Smooth muscle cell (in vitro differentiated cells): ENCODE measurements around the gene SCFD2. TPM values are rescaled to one million over a fixed set of nuclear protein-coding genes. Genes with fewer than 3 reads are reported as not detected.

Experiments
- DNase-seq: peaks from one replicate; lab custom pipeline; 2025; ENCODE audit not compliant: unreplicated experiment; lab: John Stamatoyannopoulos, UW
- H2AFZ ChIP-seq: fragments of 200-600 bp; sonication (generic); 2 replicates; pipeline ENCODE4 v1.6.0; 2016; ENCODE audit warnings: antibody characterized with exemption, low read depth, mild to moderate bottlenecking
- H3F3A ChIP-seq: fragments of 200-600 bp; sonication (generic); 2 replicates; pipeline ENCODE4 v1.6.0; 2017; ENCODE audit warnings: antibody characterized with exemption, low read depth
- H3K27ac ChIP-seq: fragments of 200-600 bp; sonication (generic); 2 replicates; pipeline ENCODE4 v1.5.1; 2016; ENCODE audit warnings: low read depth, mild to moderate bottlenecking
- H3K27me3 ChIP-seq: fragments of 200-600 bp; sonication (generic); 2 replicates; pipeline ENCODE4 v1.6.1; 2016; ENCODE audit warnings: low read depth, mild to moderate bottlenecking
- H3K36me3 ChIP-seq: fragments of 200-600 bp; sonication (generic); 2 replicates; pipeline ENCODE4 v1.5.1; 2016; ENCODE audit warnings: low read depth
- H3K4me1 ChIP-seq: fragments of 200-600 bp; sonication (generic); 2 replicates; pipeline ENCODE4 v1.5.1; 2016; ENCODE audit warnings: low read depth
- H3K4me2 ChIP-seq: fragments of 200-600 bp; sonication (generic); 2 replicates; pipeline ENCODE4 v1.6.0; 2016; ENCODE audit warnings: mild to moderate bottlenecking
- H3K4me3 ChIP-seq: fragments of 200-600 bp; sonication (generic); 2 replicates; pipeline ENCODE4 v1.5.1; 2016; ENCODE audit warnings: mild to moderate bottlenecking
- H3K79me2 ChIP-seq: fragments of 200-600 bp; sonication (generic); 2 replicates; pipeline ENCODE4 v1.6.0; 2016; ENCODE audit warnings: low read depth, mild to moderate bottlenecking
- H3K9ac ChIP-seq: fragments of 200-600 bp; sonication (generic); 2 replicates; pipeline ENCODE4 v1.6.0; 2016; ENCODE audit warnings: low read depth
- H3K9me3 ChIP-seq: fragments of 200-600 bp; sonication (generic); replicated peaks from 2 replicates; pipeline ENCODE4 v1.5.1; 2016; ENCODE audit warnings: low read depth
- H4K20me1 ChIP-seq: fragments of 200-600 bp; sonication (generic); 2 replicates; pipeline ENCODE4 v1.6.0; 2016; ENCODE audit warnings: low read depth
- CTCF ChIP-seq: fragments of 200-600 bp; sonication (generic); IDR thresholded peaks from 2 replicates; pipeline ENCODE4 v1.5.1; 2017; ENCODE audit warnings: borderline replicate concordance, mild to moderate bottlenecking, antibody characterized with exemption; ENCODE audit not compliant: insufficient read depth, poor library complexity, severe bottlenecking
- WGBS: methylation state at CpG from one replicate; pipeline ENCODE4 v1.1.7; 2016; ENCODE audit warnings: low lambda C conversion rate; 5-methylcytosine and 5-hydroxymethylcytosine counted together
- polyA plus RNA-seq: library from polyadenylated mRNA; unstranded; fragments of >200 nt; fragmentation: Nextera tagmentation; extraction: Ambion mirVana; gene quantifications from 2 replicates; pipeline ENCODE4 v1.2.1, GENCODE V29; 2016
- total RNA-seq: library from RNA; depleted of rRNA; stranded (reverse); fragments of >200 nt; gene quantifications from 2 replicates; pipeline ENCODE4 v1.2.3, GENCODE V29; 2014

The SCFD2 gene
- total and polyA plus RNA-seq, 2 experiments from 2014 or later, result 7.8 to 11.4 TPM

GRCh38 chr4:52925531-52925968 is 440.3 kb downstream of the SCFD2 start:
- no peaks in the 10 kb centered on the region for H3K9me3 ChIP-seq
- DNase-seq, result no peak
- H4K20me1 ChIP-seq, result no peaks in the 10 kb centered on the region
- no peak overlapping the region for H3K4me3 ChIP-seq
- TF ChIP-seq CTCF, result no peak
- H3K27ac ChIP-seq, result no peak overlapping the region
- no peaks in the 10 kb centered on the region for H3K79me2 ChIP-seq
- H2AFZ ChIP-seq, result no peak overlapping the region
- H3K36me3 ChIP-seq, result no peaks in the 10 kb centered on the region
- H3K9ac ChIP-seq, result no peak overlapping the region
- H3F3A ChIP-seq, result no peaks in the 10 kb centered on the region
- H3K4me2 ChIP-seq, result no peak overlapping the region
- 64% methylated on average over 3 of the region's 3 CpGs for WGBS
- peaks cover 16% of the 10 kb centered on the region for H3K4me1 ChIP-seq
- H3K27me3 ChIP-seq, result no peaks in the 10 kb centered on the region

GRCh38 chr4:52919461-52919860 is 446.4 kb downstream of the SCFD2 start:
- H3F3A ChIP-seq, result no peaks in the 10 kb centered on the region
- no peak overlapping the region for H3K9ac ChIP-seq
- H3K27me3 ChIP-seq, result no peaks in the 10 kb centered on the region
- H3K4me3 ChIP-seq, result no peak overlapping the region
- H3K9me3 ChIP-seq, result no peaks in the 10 kb centered on the region
- WGBS, result 90% methylated on average over 2 of the region's 2 CpGs
- H3K4me2 ChIP-seq, result no peak overlapping the region
- H2AFZ ChIP-seq, result no peak overlapping the region
- H3K79me2 ChIP-seq, result no peaks in the 10 kb centered on the region
- H3K36me3 ChIP-seq, result no peaks in the 10 kb centered on the region
- no peak for DNase-seq
- no peak for TF ChIP-seq CTCF
- H3K4me1 ChIP-seq, result no peaks in the 10 kb centered on the region
- H3K27ac ChIP-seq, result no peak overlapping the region
- no peaks in the 10 kb centered on the region for H4K20me1 ChIP-seq

GRCh38 chr4:52917817-52918216 is 448.0 kb downstream of the SCFD2 start:
- Histone ChIP-seq H3K36me3 (no peaks in the 10 kb centered on the region), H3K27me3 (no peaks in the 10 kb centered on the region), H2AFZ (no peak overlapping the region), H4K20me1 (no peaks in the 10 kb centered on the region), H3K9ac (no peak overlapping the region), H3F3A (no peaks in the 10 kb centered on the region), H3K4me1 (peaks cover 5% of the 10 kb centered on the region), H3K4me2 (no peak overlapping the region), H3K79me2 (no peaks in the 10 kb centered on the region), H3K27ac (no peak overlapping the region), H3K4me3 (no peak overlapping the region), H3K9me3 (no peaks in the 10 kb centered on the region)
- no peak for TF ChIP-seq CTCF
- 86% methylated on average over 5 of the region's 5 CpGs for WGBS
- no peak for DNase-seq

GRCh38 chr4:52915730-52916300 is 450.0 kb downstream of the SCFD2 start:
- WGBS, result 46% methylated on average over 6 of the region's 6 CpGs
- H4K20me1 ChIP-seq, result no peaks in the 10 kb centered on the region
- H2AFZ ChIP-seq, result peak overlapping the region; percentile 33
- no peak overlapping the region for H3K4me2 ChIP-seq
- no peak overlapping the region for H3K9ac ChIP-seq
- DNase-seq, result no peak
- H3K4me3 ChIP-seq, result no peak overlapping the region
- peak overlapping the region; percentile 39 for H3K27ac ChIP-seq
- TF ChIP-seq CTCF, result no peak
- H3K27me3 ChIP-seq, result no peaks in the 10 kb centered on the region
- no peaks in the 10 kb centered on the region for H3K36me3 ChIP-seq
- H3K9me3 ChIP-seq, result no peaks in the 10 kb centered on the region
- peaks cover 5% of the 10 kb centered on the region for H3K4me1 ChIP-seq
- no peaks in the 10 kb centered on the region for H3F3A ChIP-seq
- H3K79me2 ChIP-seq, result no peaks in the 10 kb centered on the region
